ENCODE results near the gene GRHL3. TPM values are rescaled to one million over a fixed set of nuclear protein-coding genes. Genes with fewer than 3 reads are reported as not detected.

GRHL3 gene
- total and polyA plus RNA-seq, 10 of the 15 experiments (the other 5 are each of a cell fraction or from before 2014, with no cell fraction given): 0.07 to 0.87 (median 0.34) TPM

DNA sequence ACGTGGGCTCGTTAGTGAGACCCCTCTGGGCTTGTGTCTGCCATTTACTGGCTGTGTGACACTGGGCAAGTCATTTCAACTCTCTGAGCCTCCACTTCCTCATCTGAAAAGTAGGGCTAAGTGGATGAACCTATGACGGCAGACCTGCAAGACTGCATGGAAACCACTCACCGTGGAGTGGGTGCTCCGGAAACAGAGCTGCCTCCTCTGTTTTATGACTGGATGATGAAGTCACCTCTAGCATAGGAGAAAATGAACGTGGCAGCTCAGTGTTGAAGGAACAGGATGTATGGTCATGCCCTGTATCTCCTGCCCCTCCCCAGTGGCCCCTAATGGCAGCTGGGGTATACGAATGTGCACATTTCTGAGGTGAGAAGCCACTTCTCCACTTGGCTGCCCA lies 53.9 kb downstream of the GRHL3 start:
- peak; percentile 94 for FAIRE-seq
- DNase-seq (ENCODE audit: low read depth, low spot score): no peak
- Histone ChIP-seq H3K79me2 (ENCODE audit: control insufficient read depth, insufficient read depth, low read length) (no peaks in the 10 kb centered on the region), H3K4me3 (no peak overlapping the region), H2AFZ (ENCODE audit: control insufficient read depth, low read depth, low read length) (peak overlapping the region; percentile 9), H3K36me3 (ENCODE audit: control insufficient read depth in 2 of 2, insufficient read depth in 2 of 2, low read length in 1 of 2) (no peaks in the 10 kb centered on the region), H3K9me3 (replicated peaks; ENCODE audit: control insufficient read depth, insufficient read depth, low read length) (no peaks in the 10 kb centered on the region), H3K27me3 (replicated peaks in 1 of 2; ENCODE audit: control insufficient read depth in 2 of 2, insufficient read depth in 2 of 2, low read length in 1 of 2) (no peaks in the 10 kb centered on the region; a peak in 1 of 4 replicates), H3K4me2 (ENCODE audit: control insufficient read depth, insufficient read depth) (peak overlapping the region; percentile 14; the same call in 1 of the 2 replicates), H3K4me1 (ENCODE audit: control insufficient read depth, insufficient read depth, low read length) (peaks cover 12% of the 10 kb centered on the region), H3K27ac (ENCODE audit: control insufficient read depth, insufficient read depth) (peak overlapping the region; percentile 42; the same call in 1 of the 2 replicates), H3K9ac (ENCODE audit: control insufficient read depth, insufficient read depth, low read length) (no peak overlapping the region), H4K20me1 (ENCODE audit: control insufficient read depth, insufficient read depth) (no peaks in the 10 kb centered on the region)
- peak; percentile 87 for ATAC-seq
- ChIA-PET RAD21 (ENCODE audit: unreplicated experiment) (no interaction called here), POLR2A (no interaction called here), SMC1A (ENCODE audit: uncharacterized antibody, unreplicated experiment) (interaction anchor here (2.6 kb wide), 1 partner anchor 19 kb away, joined by 9 read pairs; no protein-coding TSS in a partner anchor), CTCF (interaction anchor here (0.8 to 2.7 kb wide), 4 partner anchors 19 to 171 kb away, joined by 3 to 8 read pairs (median 4); no protein-coding TSS in a partner anchor)
- BruUV-seq (replicated peaks): no TSS peak
- in situ Hi-C loops (cut with MboI) (no loop called here), intact Hi-C loops (cut with micrococcal nuclease; ENCODE audit: unreplicated experiment) (no loop called here)
- 6% methylated on average over 7 of the region's 7 CpGs for WGBS (ENCODE audit: insufficient coverage, insufficient replicate concordance, low lambda C conversion rate, missing lambda C conversion rate)
- TF ChIP-seq, protein P1, sequence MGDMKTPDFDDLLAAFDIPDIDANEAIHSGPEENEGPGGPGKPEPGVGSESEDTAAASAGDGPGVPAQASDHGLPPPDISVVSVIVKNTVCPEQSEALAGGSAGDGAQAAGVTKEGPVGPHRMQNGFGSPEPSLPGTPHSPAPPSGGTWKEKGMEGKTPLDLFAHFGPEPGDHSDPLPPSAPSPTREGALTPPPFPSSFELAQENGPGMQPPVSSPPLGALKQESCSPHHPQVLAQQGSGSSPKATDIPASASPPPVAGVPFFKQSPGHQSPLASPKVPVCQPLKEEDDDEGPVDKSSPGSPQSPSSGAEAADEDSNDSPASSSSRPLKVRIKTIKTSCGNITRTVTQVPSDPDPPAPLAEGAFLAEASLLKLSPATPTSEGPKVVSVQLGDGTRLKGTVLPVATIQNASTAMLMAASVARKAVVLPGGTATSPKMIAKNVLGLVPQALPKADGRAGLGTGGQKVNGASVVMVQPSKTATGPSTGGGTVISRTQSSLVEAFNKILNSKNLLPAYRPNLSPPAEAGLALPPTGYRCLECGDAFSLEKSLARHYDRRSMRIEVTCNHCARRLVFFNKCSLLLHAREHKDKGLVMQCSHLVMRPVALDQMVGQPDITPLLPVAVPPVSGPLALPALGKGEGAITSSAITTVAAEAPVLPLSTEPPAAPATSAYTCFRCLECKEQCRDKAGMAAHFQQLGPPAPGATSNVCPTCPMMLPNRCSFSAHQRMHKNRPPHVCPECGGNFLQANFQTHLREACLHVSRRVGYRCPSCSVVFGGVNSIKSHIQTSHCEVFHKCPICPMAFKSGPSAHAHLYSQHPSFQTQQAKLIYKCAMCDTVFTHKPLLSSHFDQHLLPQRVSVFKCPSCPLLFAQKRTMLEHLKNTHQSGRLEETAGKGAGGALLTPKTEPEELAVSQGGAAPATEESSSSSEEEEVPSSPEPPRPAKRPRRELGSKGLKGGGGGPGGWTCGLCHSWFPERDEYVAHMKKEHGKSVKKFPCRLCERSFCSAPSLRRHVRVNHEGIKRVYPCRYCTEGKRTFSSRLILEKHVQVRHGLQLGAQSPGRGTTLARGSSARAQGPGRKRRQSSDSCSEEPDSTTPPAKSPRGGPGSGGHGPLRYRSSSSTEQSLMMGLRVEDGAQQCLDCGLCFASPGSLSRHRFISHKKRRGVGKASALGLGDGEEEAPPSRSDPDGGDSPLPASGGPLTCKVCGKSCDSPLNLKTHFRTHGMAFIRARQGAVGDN (IDR thresholded peaks at IDR 0.05): no peak
- TF ChIP-seq POLR2A (IDR thresholded peaks at IDR 0.05; ENCODE audit: low read depth, low read length) (0 out of 2 replicates have a peak, but pooled peaks have one; percentile 21), CREM (IDR thresholded peaks at IDR 0.05; ENCODE audit: low read depth) (peak; percentile 82), NFIC (IDR thresholded peaks at IDR 0.05; ENCODE audit: low read depth, low read length) (no peak), MYB (IDR thresholded peaks at IDR 0.05; ENCODE audit: borderline replicate concordance, low read depth, low read length) (no peak), GABPA (IDR thresholded peaks at IDR 0.05; ENCODE audit: low read depth) (peak; percentile 63), CHD1 (IDR thresholded peaks at IDR 0.05; ENCODE audit: low read depth, low read length) (no peak), GATAD2B (conservative IDR thresholded peaks at IDR 0.05; ENCODE audit: low read depth) (no peak), CHD2 (IDR thresholded peaks at IDR 0.05; ENCODE audit: borderline replicate concordance, low read depth, low read length) (no peak), YBX1 (IDR thresholded peaks at IDR 0.05) (no peak)
- TF ChIP-seq, protein P2, sequence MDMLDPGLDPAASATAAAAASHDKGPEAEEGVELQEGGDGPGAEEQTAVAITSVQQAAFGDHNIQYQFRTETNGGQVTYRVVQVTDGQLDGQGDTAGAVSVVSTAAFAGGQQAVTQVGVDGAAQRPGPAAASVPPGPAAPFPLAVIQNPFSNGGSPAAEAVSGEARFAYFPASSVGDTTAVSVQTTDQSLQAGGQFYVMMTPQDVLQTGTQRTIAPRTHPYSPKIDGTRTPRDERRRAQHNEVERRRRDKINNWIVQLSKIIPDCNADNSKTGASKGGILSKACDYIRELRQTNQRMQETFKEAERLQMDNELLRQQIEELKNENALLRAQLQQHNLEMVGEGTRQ (IDR thresholded peaks at IDR 0.05; ENCODE audit: borderline replicate concordance, low read depth, low read length): no peak
- TF ChIP-seq, protein P3, sequence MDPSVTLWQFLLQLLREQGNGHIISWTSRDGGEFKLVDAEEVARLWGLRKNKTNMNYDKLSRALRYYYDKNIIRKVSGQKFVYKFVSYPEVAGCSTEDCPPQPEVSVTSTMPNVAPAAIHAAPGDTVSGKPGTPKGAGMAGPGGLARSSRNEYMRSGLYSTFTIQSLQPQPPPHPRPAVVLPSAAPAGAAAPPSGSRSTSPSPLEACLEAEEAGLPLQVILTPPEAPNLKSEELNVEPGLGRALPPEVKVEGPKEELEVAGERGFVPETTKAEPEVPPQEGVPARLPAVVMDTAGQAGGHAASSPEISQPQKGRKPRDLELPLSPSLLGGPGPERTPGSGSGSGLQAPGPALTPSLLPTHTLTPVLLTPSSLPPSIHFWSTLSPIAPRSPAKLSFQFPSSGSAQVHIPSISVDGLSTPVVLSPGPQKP (IDR thresholded peaks at IDR 0.05; ENCODE audit: low read depth, low read length): no peak
- TF ChIP-seq, protein P4, sequence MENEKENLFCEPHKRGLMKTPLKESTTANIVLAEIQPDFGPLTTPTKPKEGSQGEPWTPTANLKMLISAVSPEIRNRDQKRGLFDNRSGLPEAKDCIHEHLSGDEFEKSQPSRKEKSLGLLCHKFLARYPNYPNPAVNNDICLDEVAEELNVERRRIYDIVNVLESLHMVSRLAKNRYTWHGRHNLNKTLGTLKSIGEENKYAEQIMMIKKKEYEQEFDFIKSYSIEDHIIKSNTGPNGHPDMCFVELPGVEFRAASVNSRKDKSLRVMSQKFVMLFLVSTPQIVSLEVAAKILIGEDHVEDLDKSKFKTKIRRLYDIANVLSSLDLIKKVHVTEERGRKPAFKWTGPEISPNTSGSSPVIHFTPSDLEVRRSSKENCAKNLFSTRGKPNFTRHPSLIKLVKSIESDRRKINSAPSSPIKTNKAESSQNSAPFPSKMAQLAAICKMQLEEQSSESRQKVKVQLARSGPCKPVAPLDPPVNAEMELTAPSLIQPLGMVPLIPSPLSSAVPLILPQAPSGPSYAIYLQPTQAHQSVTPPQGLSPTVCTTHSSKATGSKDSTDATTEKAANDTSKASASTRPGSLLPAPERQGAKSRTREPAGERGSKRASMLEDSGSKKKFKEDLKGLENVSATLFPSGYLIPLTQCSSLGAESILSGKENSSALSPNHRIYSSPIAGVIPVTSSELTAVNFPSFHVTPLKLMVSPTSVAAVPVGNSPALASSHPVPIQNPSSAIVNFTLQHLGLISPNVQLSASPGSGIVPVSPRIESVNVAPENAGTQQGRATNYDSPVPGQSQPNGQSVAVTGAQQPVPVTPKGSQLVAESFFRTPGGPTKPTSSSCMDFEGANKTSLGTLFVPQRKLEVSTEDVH (IDR thresholded peaks at IDR 0.05; ENCODE audit: low read depth, partially characterized antibody): no peak
- TF ChIP-seq, protein P5, sequence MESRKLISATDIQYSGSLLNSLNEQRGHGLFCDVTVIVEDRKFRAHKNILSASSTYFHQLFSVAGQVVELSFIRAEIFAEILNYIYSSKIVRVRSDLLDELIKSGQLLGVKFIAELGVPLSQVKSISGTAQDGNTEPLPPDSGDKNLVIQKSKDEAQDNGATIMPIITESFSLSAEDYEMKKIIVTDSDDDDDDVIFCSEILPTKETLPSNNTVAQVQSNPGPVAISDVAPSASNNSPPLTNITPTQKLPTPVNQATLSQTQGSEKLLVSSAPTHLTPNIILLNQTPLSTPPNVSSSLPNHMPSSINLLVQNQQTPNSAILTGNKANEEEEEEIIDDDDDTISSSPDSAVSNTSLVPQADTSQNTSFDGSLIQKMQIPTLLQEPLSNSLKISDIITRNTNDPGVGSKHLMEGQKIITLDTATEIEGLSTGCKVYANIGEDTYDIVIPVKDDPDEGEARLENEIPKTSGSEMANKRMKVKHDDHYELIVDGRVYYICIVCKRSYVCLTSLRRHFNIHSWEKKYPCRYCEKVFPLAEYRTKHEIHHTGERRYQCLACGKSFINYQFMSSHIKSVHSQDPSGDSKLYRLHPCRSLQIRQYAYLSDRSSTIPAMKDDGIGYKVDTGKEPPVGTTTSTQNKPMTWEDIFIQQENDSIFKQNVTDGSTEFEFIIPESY (IDR thresholded peaks at IDR 0.05): no peak
